DMS153 treated with DMSO at 0.1 percent for 48 hours (cell line): ENCODE measurements around the gene SLC36A4.
"Not testable (repeated sequence)": the region's sequence is repeated elsewhere in the genome, so short reads cannot be mapped to it uniquely, and the experiment has no call there.

ENCODE experiments used
- DNase-seq: peaks from one replicate; lab custom pipeline; 2025; ENCODE audit not compliant: unreplicated experiment; lab: John Stamatoyannopoulos, UW

Gene SLC36A4

GRCh38 chr11:93194673-93195291 is 3.0 kb downstream of the SLC36A4 start:
- no peak for DNase-seq

DNA sequence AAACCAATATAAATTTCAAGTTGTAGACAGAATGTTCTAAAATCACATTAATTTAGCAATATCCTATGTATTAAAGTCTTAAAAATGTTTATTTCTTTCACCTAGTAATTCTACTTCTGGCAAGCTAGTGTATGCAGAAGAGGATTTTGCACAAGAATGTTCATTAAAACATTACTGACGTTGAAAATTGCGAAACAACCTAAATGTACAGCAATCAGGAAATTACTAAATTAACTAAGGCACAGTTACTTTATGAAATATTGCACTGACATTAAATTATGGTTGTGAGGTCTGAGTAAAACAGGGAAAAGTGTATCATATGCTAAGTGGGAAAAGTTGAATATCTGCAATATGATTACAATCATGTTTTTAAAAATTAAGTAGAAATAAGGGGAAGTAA is 4.1 kb downstream of the SLC36A4 start:
- DNase-seq, result no peak

DNA sequence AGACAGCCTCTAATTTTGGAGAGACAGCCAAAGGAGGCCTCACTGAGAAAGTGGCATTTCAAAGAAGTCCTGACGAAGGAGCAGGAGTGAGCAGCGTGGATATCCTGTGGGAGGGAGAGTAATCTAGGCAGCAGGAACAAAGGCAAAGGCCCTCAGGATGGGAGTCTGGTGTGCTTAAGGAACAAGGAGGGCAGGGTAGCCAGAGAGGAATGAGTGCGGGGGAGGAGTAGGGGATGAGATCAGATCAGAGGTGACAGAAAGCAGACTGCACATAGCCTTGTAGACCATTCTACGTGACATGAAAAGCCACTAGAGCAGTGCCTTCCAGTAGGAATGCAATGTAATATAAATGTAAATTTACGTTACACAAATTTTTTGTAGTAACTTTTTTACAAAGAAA is 5.6 kb downstream of the SLC36A4 start:
- DNase-seq, result no peak

DNA sequence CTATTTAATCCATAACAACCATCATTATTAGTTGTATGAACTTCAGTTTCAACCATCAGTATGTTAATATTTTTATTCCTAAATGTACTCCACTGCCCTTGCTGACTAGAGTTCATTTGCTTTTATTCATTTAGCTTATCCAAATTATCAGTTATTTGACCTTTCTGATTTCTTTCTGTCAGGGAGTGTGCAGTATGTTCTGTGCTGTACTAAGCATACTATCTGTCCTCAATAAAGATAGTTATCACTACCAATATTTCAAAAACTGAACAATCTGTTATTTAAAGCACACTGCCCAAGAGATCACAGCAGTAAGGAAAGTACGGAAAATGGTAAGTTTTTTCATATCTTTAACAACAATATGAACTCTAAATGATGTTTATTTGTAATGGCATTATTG is 8.3 kb downstream of the SLC36A4 start:
- DNase-seq, result no peak

GRCh38 chr11:93188726-93189125 is 9.1 kb downstream of the SLC36A4 start:
- no peak for DNase-seq

- no peak for DNase-seq
Measured at GRCh38 chr11:93187290-93187689, 10.5 kb downstream of the SLC36A4 start.

- not testable (repeated sequence) for DNase-seq
Measured at GRCh38 chr11:93177891-93178290, 19.9 kb downstream of the SLC36A4 start.

- DNase-seq, result no peak
Measured at GRCh38 chr11:93169950-93170561, 27.7 kb downstream of the SLC36A4 start.

DNA sequence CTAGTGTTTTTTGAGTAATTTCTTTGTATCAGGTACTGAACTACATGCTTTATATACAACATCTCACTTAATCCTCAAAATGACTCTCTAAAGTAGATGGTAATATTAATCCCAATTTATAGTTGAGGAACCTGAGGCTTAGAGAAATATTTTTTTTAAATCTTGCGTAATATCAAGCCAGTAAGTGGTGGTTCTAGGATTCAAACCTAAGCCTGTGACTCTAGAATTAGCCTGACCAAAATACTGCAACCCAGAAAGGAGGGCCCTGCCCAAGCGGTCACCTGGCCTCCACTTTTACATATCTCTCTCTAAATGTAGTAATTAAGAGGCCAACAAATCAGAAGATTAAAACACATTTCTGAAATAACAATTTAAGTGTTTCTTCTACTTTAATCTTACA is 28.6 kb downstream of the SLC36A4 start:
- no peak for DNase-seq

- DNase-seq, result no peak
Measured at GRCh38 chr11:93166862-93167261, 30.9 kb downstream of the SLC36A4 start.

DNA sequence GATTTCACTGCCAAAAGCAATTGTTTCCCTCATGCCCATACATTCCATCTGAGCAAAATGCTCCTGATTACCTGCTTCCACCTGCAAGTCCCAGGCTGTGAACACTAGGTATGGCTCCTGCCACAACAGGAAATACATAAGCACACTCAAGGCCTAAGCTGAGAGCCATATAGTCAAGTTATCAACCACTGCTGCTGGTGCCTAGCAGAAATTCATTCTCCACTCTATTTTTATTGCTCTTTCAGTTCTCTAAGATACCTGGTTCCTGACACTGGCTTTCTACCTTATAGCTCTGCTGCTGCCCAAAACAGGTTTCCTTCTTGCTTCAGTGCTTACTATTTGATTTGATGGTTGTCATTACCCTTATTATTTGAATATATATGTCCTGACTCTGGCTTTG is 31.6 kb downstream of the SLC36A4 start:
- no peak for DNase-seq

DNA sequence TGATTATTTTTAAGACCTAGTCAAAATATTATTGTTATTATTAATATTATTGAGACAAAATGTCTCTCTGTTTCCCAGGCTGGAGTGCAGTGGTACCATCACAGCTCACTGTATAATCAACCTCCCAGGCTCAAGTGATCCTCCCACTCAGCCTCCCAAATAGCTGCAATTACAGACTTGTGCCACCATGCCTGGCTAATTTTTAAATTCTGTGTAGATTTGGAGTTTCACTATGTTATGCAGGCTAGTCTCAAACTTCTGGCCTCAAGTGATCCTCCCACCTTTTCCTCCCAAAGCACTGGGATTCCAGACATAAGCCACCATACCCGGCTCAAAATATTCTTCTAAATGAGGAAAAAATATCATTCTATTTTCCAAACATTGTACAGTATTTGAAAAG is 37.0 kb downstream of the SLC36A4 start:
- DNase-seq, result no peak

DNA sequence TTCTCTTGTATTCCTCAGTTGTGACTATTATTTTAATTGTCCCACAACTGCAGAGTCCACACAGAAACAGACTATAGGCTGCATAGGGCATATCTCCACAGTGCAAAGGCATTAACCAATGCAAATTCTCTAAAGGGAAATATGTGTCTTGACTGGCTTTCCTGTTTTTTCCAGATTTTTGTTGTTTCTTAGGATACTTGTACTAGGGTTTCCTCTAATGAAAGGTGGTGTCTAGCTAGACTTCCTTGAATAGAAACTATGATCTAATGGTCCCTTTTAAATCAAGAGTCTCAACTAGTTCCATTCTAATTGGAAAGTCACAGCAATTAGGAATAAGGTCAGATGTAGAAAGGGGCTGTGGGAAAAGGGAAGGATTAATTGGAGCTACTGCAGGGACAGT is 37.6 kb downstream of the SLC36A4 start:
- no peak for DNase-seq

GRCh38 chr11:93159721-93160120 is 38.1 kb downstream of the SLC36A4 start:
- no peak for DNase-seq

DNA sequence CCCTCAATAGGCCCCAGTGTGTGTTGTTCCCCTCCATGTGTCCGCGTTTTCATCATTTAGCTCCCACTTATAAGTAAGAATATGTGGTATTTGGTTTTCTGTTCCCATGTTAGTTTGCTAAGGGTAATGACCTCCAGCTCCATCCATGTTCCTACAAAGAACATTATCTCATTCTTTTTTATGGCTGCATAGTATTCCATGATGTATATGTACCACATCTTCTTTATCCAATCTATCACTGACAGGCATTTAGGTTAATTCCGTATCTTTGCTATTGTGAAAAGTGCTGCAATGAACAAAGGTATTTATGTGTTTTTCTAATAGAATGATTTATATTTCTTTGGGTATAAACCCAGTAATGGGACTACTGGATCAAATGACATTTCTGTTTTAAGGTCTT is 42.1 kb downstream of the SLC36A4 start:
- no peak for DNase-seq

DNA sequence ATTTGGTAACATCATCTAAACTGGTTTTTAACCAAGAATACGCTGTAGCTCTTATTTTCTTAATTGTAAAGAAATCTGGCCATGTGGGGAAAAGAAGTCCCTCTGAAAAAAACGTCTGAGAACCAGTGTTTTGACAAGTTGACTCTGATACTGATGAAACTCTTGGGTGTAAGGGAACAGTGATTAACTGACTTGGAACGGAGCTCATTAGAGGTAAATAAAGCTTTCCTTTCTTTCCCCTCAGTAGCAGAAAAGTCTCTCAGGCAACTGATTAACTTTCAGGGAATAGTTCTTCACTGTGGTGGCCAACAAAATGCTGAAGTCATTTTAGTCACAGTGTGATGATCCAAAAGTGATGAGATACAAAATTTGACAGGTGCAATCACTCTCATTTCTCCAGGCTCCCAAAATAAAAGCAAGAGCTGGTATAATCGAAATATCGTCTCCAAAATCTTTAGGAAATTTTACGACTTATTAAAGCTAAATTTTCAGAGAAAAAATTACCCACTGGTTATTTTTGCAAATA is 52.3 kb downstream of the SLC36A4 start:
- no peak for DNase-seq

DNA sequence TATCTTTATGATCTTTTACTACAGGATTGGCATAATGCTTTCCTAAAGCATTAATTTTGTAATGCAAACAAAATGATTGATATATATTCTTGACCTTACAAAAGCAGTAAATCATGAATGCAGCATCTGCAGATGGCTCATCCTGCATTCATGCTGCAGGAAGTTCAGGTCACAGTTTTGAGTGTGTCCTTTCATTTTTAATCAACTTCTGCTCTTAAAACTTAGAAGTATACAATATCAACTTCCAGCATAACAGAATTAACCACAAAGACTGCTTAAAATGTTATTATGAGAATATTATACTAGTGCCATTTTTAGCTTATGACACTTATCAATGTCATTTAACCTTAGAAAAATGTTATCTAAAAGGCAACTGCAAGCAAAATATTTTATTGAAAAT is 54.0 kb downstream of the SLC36A4 start:
- no peak for DNase-seq

GRCh38 chr11:93143186-93143585 is 54.6 kb downstream of the SLC36A4 start:
- DNase-seq, result no peak

GRCh38 chr11:93133488-93134109 is 64.2 kb downstream of the SLC36A4 start:
- DNase-seq, result no peak

DNA sequence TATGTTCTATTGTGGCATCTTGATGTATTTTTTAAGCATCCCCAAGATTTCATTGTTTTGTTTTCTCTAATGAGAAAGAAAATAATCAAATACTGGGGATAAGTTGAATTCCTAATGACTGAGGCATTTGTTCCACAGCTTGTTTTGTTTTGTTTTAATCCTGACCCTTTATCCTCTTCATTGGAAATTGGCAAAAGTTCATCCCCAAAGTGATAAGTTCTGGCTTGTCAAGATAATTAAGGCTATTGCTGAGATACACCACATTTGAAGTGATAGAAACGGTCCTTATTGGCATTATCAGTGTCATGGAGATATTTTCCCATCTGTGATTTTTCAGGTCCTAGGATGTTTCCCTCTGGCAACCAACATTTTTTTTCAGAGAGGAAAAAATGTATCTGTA is 65.0 kb downstream of the SLC36A4 start:
- no peak for DNase-seq

GRCh38 chr11:93131709-93132108 is 66.1 kb downstream of the SLC36A4 start:
- peak; percentile 84 for DNase-seq

- no peak for DNase-seq
Measured at GRCh38 chr11:93128574-93128973, 69.2 kb downstream of the SLC36A4 start.
